IPS-18a (cell line): ENCODE measurements around the gene HIF1A.

Experiments used
- H3K27ac ChIP-seq: one replicate; pipeline ENCODE4 v1.5.1; 2013; ENCODE audit warnings: low read length
- H3K27me3 ChIP-seq: one replicate; pipeline ENCODE4 v1.6.1; 2013; ENCODE audit warnings: mild to moderate bottlenecking, low read length; ENCODE audit not compliant: control insufficient read depth, insufficient read depth
- H3K36me3 ChIP-seq: one replicate; pipeline ENCODE4 v1.6.1; 2013; ENCODE audit warnings: low read depth, low read length; ENCODE audit not compliant: control insufficient read depth
- H3K4me1 ChIP-seq: one replicate; pipeline ENCODE4 v1.6.1; 2013; ENCODE audit warnings: low read depth, low read length; ENCODE audit not compliant: control insufficient read depth
- H3K4me3 ChIP-seq: one replicate; pipeline ENCODE4 v1.5.1; 2013; ENCODE audit warnings: low read length
- H3K9ac ChIP-seq: one replicate; pipeline ENCODE4 v1.6.1; 2013; ENCODE audit warnings: mild to moderate bottlenecking, low read length, moderate library complexity
- H3K9me3 ChIP-seq: one replicate; pipeline ENCODE4 v1.6.1; 2013; ENCODE audit warnings: low read depth, low read length; ENCODE audit not compliant: control insufficient read depth

Gene HIF1A

DNA sequence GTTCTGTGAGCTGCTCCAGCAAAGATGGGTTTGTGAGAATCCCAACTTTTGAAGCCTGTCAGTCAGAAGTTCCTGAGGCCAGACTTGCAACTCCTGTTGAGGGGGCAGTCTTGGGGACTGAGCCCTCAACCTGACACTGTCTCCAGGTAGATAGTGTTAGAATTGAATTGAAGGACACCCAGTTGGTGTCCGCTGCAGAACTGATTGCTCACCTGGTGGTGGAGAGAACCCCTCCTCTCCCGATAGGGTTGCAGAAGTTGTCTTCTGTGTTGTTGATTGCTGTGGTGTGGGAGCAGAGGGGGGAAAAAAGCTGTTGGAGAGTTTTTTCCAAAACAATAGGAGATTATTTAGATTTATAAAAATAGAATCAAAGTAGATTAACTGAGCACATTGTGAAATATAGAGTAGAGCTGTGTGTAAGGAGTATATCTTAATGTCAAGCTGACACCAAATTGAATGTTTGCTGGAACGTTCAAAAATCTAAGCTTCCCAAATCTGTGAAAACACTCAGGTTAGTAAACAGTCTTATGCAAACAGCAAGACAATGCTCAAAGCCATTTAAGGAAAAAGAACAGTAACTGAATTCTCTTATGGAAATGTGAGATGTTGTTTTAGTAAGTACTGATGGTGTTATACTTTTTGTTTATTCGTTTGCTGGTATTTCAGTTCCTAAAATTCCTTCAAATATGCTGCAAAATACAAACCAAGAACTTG lies 18.6 kb downstream of the HIF1A start:
- Histone ChIP-seq H3K4me3 (no peak overlapping the region), H3K4me1 (peaks cover 46% of the 10 kb centered on the region), H3K9me3 (no peaks in the 10 kb centered on the region), H3K9ac (no peak overlapping the region), H3K27me3 (no peaks in the 10 kb centered on the region), H3K36me3 (no peaks in the 10 kb centered on the region), H3K27ac (no peak overlapping the region)

DNA sequence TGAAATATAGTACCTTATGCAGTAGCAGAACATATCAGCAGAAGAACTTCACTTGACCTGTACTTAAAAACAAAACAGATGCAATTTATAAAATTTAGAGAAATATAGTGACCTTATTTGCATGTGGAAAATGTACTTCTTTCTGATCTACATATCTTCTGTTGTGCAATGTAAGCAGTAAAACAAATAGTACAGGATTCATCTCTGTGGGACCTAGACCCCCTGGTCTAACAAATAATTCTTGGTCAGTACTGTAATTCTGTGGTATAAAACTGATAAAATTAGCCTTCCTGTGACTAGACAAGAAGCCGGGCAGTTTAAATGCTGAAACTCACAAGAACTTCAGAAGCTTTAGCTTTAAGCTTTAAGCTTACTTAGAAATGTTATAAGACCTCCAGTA lies 21.6 kb downstream of the HIF1A start:
- no peaks in the 10 kb centered on the region for H3K9me3 ChIP-seq
- H3K36me3 ChIP-seq = peaks cover 12% of the 10 kb centered on the region
- H3K4me1 ChIP-seq = peaks cover 55% of the 10 kb centered on the region
- no peak overlapping the region for H3K27ac ChIP-seq
- H3K27me3 ChIP-seq = no peaks in the 10 kb centered on the region
- H3K4me3 ChIP-seq = no peak overlapping the region
- H3K9ac ChIP-seq = no peak overlapping the region

DNA sequence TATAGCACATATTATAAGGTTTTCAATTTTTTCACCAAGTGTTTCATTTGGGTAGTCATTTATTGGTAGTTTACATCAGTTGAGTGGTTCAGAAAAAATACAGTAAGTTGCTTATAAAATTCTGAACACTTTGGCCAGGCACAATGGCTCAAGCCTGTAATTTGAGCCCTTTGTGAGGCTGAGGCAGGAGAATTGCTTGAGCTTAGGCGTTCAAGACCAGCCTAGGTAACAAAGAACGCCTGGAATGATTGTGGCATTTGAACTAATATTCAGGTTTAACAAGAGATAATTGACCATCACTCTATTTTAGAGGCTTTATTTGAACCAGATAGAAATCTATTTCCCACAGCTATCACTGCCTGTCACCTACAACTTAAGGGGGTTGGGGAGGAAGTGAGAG lies 22.7 kb downstream of the HIF1A start:
- no peak overlapping the region for H3K27ac ChIP-seq
- H3K4me1 ChIP-seq = peaks cover 49% of the 10 kb centered on the region
- H3K27me3 ChIP-seq = no peaks in the 10 kb centered on the region
- H3K36me3 ChIP-seq = peaks cover 23% of the 10 kb centered on the region
- no peak overlapping the region for H3K4me3 ChIP-seq
- no peak overlapping the region for H3K9ac ChIP-seq
- no peaks in the 10 kb centered on the region for H3K9me3 ChIP-seq

DNA sequence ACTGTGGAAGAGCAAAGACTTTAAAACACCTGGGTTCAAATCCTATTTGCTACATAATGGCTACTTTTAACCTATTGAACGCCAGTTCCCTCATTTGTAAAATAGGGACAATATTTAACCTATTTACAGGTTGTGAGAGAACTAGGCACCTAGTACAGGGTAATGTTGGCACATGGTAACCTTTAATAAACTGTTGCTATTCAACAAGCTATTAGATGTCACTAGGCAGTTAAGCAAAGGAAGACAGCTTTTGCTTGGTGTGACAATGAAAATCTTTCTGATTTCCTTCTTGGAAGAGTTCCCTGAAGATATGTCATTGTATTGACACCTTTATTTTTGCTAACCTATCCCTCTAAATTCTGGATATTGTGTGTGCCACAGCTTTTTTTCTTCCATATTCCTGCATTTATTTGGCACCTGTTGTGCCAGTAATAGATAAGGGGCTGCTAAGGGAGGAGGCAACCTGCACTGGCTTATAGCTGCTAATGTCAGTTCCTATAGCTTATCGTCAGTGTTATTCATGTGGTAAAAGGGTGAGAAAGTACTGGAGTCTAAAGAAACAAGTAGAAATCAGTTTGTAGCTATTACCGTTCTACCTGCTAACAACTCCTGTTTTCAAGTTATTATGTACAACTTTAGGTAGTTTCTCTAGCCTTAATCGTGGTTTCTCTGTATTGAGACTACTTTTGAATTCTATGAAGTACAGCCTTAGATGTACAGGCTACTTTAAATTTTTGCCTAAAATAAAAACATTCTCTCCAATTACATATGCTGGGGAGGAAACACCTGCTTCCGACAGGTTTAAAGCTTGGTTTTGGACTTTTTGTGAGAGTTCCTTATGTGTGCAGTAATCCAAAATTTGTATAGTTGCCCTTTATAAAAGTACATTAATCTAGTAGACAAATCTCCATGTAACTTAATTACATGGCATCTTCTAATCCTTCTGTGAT lies 24.3 kb downstream of the HIF1A start:
- H3K4me3 ChIP-seq = no peak overlapping the region
- H3K36me3 ChIP-seq = peaks cover 37% of the 10 kb centered on the region
- H3K27me3 ChIP-seq = no peaks in the 10 kb centered on the region
- H3K9me3 ChIP-seq = no peaks in the 10 kb centered on the region
- H3K27ac ChIP-seq = no peak overlapping the region
- no peak overlapping the region for H3K9ac ChIP-seq
- peaks cover 36% of the 10 kb centered on the region for H3K4me1 ChIP-seq

GRCh38 chr14:61720294-61720661 lies 25.0 kb downstream of the HIF1A start:
- H3K27me3 ChIP-seq = no peaks in the 10 kb centered on the region
- no peak overlapping the region for H3K9ac ChIP-seq
- peaks cover 43% of the 10 kb centered on the region for H3K36me3 ChIP-seq
- H3K4me1 ChIP-seq = peaks cover 36% of the 10 kb centered on the region
- no peak overlapping the region for H3K27ac ChIP-seq
- H3K9me3 ChIP-seq = no peaks in the 10 kb centered on the region
- H3K4me3 ChIP-seq = no peak overlapping the region

GRCh38 chr14:61720741-61721140 lies 25.4 kb downstream of the HIF1A start:
- no peaks in the 10 kb centered on the region for H3K9me3 ChIP-seq
- no peak overlapping the region for H3K9ac ChIP-seq
- H3K4me1 ChIP-seq = peaks cover 36% of the 10 kb centered on the region
- no peak overlapping the region for H3K4me3 ChIP-seq
- no peaks in the 10 kb centered on the region for H3K27me3 ChIP-seq
- peaks cover 46% of the 10 kb centered on the region for H3K36me3 ChIP-seq
- H3K27ac ChIP-seq = no peak overlapping the region

DNA sequence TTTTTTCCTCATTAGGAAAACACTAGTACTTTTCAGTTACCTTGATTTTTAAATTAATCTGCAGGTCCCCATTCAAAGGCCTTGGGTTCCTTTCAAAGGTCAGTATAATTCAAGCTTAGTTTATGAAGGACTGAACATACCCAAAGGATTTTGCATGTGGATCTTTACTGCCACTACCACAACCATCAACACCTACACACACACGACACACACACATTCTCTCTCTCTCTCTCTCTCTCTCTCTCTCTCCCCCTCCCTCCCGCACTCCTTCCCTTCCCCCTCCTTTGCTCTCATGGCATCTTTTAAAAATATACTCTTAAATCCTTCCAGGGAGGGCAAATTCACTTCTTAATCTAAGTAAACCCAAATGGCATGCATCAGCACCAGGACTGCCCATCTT lies 28.8 kb downstream of the HIF1A start:
- Histone ChIP-seq H3K36me3 (peaks cover 80% of the 10 kb centered on the region), H3K4me3 (no peak overlapping the region), H3K4me1 (peaks cover 13% of the 10 kb centered on the region), H3K27me3 (no peaks in the 10 kb centered on the region), H3K9ac (no peak overlapping the region), H3K9me3 (no peaks in the 10 kb centered on the region), H3K27ac (no peak overlapping the region)

DNA sequence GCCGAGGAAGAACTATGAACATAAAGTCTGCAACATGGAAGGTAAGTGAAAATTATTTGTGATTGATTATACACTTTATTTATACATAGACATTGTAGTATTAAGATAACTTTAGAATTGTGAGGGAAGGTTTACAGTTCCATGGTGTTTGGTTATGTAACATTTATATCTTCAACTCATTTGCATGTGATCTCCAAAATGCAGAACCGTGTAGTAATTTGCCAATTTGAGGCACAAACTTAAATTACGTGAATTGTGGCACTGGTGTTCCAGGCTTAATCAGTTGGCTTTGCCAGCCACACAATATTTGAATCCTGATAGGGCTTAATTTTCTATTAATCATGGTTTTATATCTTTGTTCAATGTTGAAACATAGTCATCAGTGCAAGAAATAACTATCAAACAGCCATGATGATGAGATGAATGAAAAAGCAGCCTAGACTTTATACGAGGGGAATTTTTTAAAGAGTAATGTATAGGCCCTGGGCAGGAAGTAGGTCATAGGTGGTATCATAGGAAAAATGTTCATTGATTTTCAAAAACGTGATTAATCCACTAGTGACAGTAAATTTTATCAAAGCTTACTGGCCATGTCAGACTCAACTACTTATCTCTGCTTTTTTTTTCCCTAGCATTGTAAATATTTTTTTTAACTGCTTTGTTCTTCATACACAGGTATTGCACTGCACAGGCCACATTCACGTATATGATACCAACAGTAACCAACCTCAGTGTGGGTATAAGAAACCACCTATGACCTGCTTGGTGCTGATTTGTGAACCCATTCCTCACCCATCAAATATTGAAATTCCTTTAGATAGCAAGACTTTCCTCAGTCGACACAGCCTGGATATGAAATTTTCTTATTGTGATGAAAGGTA lies 31.7 kb downstream of the HIF1A start:
- H3K36me3 ChIP-seq = peaks cover 96% of the 10 kb centered on the region
- H3K9ac ChIP-seq = no peak overlapping the region
- H3K27me3 ChIP-seq = no peaks in the 10 kb centered on the region
- no peak overlapping the region for H3K4me3 ChIP-seq
- H3K27ac ChIP-seq = no peak overlapping the region
- H3K9me3 ChIP-seq = no peaks in the 10 kb centered on the region
- H3K4me1 ChIP-seq = no peaks in the 10 kb centered on the region

- H3K27ac ChIP-seq = no peak overlapping the region
- H3K36me3 ChIP-seq = peaks cover 100% of the 10 kb centered on the region
- no peaks in the 10 kb centered on the region for H3K9me3 ChIP-seq
- H3K4me1 ChIP-seq = no peaks in the 10 kb centered on the region
- H3K9ac ChIP-seq = no peak overlapping the region
- H3K27me3 ChIP-seq = no peaks in the 10 kb centered on the region
- H3K4me3 ChIP-seq = no peak overlapping the region
Measured at GRCh38 chr14:61730756-61731373, 35.6 kb downstream of the HIF1A start.

DNA sequence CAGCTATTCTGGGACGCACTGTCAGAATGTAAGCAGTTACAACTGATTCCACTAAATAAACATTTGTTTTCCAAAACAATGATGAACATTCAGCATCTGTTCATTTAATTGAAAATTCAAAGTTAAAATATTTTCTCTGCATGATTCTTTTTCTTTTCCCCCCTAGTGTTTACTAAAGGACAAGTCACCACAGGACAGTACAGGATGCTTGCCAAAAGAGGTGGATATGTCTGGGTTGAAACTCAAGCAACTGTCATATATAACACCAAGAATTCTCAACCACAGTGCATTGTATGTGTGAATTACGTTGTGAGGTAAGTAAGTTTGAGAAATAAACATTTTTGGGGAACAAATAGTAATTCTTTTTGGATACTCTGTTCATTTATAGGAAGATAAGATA lies 38.7 kb downstream of the HIF1A start:
- no peaks in the 10 kb centered on the region for H3K9me3 ChIP-seq
- H3K27ac ChIP-seq = no peak overlapping the region
- H3K9ac ChIP-seq = no peak overlapping the region
- peaks cover 100% of the 10 kb centered on the region for H3K36me3 ChIP-seq
- H3K4me1 ChIP-seq = no peaks in the 10 kb centered on the region
- no peak overlapping the region for H3K4me3 ChIP-seq
- no peaks in the 10 kb centered on the region for H3K27me3 ChIP-seq

DNA sequence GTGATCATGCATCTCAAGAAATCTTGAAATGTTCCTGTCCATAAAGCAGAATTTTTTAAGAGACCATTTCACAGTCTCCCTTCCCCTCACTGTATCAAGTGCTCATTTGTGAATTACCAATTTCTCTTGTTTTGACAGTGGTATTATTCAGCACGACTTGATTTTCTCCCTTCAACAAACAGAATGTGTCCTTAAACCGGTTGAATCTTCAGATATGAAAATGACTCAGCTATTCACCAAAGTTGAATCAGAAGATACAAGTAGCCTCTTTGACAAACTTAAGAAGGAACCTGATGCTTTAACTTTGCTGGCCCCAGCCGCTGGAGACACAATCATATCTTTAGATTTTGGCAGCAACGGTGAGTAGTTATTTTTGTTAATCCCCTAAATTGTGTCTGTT lies 41.4 kb downstream of the HIF1A start:
- no peaks in the 10 kb centered on the region for H3K9me3 ChIP-seq
- H3K27ac ChIP-seq = no peak overlapping the region
- H3K27me3 ChIP-seq = no peaks in the 10 kb centered on the region
- no peak overlapping the region for H3K9ac ChIP-seq
- peaks cover 94% of the 10 kb centered on the region for H3K36me3 ChIP-seq
- H3K4me1 ChIP-seq = no peaks in the 10 kb centered on the region
- no peak overlapping the region for H3K4me3 ChIP-seq
